Stimulated activated CD4-positive, alpha-beta T cell treated with anti-CD3 and anti-CD28 coated beads, TNF-alpha, amount 100 ng/mL, for 4 hours (primary cell): ENCODE data around the gene PRDM16.
"Not testable (repeated sequence)": the region's sequence is repeated elsewhere in the genome, so short reads cannot be mapped to it uniquely, and the experiment has no call there.

Experiments
- DNase-seq, 3 experiments: peaks; one replicate each; pipeline ENCODE4 v3.0.0-alpha.2; 2020; ENCODE audit warnings: low read depth in 3 of 3

The PRDM16 gene

DNA sequence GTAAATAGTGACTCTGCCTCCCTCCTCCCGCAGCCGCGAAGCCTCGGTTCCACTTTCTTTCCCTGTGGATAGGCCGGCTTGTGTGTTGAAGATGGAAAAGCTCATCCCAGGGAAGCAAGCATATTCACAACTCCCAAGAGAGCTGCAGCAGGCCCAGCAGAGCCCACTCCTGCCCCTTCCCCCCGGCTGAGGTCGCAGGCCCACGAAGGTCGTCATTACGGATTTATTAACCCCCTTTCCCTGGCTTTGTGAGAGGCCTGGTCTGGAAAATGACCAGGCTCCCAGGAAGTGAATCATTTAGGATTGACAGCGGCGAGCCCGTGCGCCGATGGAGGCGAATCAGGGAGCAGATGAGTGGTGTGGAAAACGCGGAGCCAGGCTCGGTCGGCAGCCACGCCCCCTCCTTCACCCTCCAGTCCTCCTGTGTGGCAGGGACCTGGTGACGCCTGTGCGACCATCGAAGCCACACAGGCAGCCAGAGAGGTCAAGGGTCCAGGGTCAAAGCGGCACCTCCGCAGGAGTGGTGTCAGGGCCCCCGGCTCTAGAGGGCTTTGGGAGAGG is 93.4 kb downstream of the PRDM16 start:
- DNase-seq = no peak

DNA sequence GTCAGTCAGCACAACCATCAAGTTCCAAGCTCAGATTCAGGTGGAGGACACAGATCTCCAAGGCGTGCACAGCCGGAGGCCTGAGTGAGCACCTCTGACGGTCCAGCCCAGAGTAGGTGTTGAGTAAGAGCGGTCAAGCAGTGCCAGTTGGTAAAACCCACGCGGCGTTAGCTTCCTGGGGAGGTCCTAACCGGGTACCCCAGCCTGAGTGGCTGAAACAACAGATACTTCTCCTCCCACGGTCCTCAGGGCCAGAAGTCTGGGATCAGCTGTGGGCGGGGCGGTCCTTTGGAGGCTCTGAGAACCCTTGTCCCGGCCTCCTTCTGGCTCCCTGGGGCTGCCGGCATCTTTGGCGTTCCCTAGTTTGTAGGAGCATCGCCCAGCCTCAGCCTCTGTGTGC is 94.4 kb downstream of the PRDM16 start:
- no peak for DNase-seq

DNA sequence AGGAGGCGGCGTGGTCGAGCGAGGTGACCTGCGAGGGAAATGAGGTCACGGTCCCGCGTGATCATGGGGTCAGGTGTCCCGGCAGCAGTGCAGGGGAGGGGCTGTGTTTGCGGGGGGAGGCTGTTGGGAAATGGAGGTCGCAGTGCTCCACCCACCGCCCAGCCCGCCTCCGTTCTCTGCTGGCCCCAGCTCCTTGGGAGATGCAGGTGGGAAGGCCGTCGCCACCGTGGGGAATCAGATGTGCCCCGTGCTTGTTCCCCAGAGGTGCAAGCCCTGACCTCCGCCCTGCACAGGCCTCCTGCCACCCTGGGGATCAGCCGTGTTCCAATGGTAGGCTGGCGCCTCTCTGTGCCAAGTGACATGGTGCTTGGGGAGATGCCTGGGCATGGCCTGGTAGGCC is 95.7 kb downstream of the PRDM16 start:
- DNase-seq = no peak

GRCh38 chr1:3165189-3165588 is 96.2 kb downstream of the PRDM16 start:
- not testable (repeated sequence) for DNase-seq

- DNase-seq = no peak
Observed at GRCh38 chr1:3166206-3166918, 97.4 kb downstream of the PRDM16 start.

DNA sequence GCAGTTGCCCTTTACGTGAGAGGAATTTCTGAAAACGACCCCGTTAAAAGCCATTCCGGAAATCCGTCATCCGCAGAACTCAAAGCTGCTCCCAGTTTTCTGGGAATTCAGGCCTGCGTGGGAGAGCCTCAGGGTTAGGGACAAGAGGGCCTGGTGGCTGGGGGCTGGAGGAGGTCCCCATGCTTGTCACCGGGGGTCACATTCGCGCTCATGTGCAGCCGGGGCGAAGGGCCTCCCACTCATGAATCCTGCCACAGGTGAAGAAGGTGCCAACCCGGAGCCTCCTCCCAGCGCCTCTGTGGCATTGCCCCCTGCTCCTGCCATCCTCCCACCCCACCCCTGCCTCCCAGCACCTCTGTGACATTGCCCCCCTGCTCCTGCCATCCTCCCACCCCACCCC is 98.3 kb downstream of the PRDM16 start:
- no peak for DNase-seq

GRCh38 chr1:3168678-3169077 is 99.7 kb downstream of the PRDM16 start:
- no peak for DNase-seq

DNA sequence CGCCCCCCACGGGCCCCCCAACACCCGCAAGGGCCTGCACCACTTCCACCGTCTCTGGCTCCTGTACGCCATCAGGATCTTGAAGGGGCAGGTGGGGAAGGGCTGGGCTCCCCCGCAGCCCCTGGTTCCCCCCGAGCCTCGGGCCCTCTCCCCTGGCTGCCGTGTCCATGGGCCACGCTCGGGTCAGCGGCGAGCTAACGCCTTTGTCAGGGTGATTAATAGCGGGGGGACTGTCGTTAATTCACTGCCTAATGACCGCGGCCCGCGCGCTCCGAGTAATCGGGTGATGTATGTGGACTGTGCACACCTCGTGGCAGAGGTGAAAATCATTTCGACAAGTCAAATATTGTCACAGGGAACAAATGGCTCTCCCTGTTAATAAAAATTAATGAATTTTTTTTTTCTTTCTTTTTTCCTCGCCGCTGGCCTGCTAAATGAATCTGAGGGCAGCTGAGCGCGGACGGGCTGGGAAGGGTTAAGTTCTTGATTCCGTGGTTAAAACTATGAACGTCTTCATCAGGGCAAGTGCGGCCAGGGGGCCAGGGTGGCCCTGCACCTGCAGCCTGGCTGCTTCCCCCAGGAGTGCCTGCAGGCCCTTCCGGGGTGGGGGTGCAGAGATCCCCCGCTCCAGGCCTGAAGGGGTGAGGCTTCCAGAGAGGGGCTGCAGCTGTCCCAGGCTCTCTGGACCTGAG is 100.8 kb downstream of the PRDM16 start:
- no peak for DNase-seq

DNA sequence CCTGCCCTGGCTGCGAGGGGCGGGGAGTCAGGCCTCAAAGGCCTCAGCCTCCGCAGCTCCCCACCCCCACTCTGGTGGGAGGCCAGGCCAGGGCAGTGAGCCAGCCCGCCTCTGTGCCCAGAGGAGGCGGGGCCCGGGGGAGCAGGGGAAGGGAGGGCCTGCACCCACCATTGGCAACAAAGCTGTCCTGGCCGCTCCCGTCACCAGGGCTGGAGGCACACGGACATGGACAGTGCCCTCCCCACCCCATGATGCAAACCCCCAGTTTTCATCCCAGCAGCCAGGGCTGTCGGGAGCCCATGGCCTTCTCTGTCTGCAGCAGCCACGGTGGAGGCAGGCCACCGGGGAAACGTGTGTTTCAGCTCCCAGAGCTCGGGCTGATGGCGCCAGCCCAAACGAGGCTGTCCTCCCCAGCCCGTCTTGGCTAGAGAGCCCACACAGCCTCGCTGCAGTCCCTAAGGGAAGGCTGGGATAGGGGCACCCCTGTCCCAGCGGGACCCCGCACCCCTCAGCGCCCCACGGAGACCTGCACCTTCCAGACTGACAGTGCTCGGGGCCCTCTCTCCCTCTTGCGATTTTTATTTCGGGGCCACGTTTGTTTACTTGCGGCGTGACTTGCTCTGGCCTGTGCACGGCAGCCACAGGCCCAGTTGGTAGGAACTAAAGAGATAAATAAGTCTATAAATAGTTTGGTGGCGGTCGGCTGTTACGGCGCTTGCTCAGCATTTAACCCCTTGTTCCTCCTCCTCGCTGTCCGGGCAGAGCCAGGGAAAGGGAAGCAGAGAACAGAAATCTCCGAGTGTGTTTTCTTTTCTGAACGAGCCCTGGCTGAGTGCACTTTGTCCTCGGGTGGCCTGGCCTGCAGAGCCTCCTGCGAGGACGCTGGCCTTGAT is 101.8 kb downstream of the PRDM16 start:
- DNase-seq = no peak

- DNase-seq = no peak
Observed at GRCh38 chr1:3171761-3172160, 102.8 kb downstream of the PRDM16 start.

DNA sequence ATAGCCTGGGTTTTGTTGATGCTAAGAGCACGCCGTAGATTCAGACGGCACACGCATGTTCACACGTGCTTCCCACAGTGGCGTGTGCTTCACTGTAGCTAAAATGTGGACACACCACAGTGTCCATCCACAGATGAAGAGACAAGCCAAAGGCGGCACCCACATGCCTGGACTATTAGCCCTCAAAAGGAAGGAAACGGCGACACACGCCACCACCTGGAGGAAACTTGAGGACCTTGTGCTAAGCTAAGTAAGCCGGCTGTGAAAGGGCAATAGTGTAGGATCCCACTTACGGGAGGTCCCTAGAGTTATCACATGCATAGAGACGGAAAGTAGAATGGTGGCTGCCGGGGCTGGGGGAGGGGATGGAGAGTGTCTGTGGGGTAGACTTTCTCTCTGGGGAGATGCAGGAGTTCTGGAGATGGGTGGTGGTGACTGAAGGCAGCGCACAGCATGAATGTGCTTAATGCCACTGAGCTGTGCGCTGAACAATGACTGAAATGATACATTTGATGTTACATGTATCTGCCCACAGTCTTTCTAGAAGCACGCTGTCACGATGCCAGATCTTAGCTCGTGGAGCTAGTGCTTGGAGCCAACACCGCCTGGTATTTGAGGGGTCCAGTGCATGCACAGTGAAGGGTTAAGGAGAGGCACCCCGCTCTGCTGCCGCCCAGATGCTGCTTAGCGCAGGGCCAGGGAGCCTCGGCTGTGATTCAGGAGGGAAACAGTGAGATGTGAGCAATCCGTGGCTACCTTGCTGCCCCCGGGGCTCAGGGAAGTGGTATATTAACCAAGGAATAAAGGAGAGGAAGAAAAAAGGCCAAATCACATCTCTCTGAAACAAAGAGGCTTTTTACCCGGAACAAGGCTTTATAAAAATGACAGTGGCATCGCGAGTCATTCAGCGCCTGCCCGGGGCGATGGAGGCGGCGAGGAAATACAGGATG is 103.7 kb downstream of the PRDM16 start:
- no peak for DNase-seq

DNA sequence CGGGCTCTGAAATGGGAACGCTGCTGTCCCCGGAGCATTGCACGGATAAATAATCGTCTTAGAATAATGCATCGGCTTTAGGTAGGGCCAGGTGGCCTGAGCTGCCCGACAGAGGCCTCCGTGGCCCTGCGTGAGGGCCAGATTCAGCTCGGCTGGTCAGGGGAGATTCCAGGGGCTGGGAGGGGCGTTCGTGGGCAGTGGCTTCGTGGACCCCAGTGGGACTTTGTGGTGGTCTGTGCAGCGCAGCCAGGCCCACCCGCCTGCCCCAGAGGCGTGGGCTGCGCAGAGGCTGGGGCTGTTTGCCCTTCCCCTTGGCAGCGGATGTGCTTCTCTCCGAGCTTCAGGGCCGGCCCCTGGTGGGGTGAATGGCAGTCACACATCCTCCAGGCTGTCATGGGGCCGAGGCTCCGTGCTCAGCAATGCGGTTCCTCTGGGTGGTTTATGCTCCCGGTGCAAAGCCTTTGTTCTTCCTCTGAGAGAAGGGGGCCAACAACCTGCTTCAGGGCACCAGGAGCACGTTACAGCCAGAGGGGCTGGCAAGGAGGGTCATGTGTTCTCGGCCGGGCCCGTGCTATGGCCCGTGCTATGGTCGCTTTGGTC is 104.5 kb downstream of the PRDM16 start:
- no peak for DNase-seq

DNA sequence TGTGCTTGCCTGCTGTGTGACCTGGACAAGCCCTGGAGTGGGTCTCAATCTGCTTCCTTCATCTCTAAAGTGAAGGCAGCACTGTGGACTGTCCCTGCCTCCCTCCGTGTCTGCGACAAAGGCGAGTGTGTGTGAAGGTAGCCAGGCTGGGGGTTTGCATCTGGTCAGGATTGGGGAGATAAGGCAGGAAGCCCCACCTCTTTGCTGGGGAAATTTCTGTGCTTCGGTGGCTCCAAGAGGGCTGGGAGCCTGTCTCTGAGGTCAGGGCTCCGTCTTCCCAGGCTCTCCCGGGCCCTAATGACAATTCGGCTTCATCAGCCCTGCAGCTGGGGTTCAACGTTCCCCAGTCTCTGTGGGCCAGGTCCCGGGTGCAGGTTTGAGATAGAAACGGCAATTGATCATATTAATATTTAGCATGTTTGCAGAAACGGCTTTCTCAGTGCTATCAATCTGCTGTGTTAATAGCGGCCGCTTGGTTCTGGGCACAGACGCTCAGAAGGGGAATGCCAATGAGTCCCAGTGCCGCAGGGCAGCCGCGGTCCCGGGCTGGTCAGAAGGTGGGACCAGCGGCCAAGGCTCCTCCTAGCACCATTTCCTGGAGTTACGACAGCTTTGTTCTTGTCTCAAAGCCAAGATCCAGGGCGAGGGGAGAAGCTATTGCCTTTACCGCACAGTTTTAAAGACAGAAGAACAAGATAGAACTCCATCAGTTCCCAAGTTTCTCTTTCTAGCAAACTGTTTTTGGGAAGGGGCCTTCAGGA is 105.7 kb downstream of the PRDM16 start:
- DNase-seq = no peak

GRCh38 chr1:3175486-3175885 is 106.5 kb downstream of the PRDM16 start:
- no peak for DNase-seq

DNA sequence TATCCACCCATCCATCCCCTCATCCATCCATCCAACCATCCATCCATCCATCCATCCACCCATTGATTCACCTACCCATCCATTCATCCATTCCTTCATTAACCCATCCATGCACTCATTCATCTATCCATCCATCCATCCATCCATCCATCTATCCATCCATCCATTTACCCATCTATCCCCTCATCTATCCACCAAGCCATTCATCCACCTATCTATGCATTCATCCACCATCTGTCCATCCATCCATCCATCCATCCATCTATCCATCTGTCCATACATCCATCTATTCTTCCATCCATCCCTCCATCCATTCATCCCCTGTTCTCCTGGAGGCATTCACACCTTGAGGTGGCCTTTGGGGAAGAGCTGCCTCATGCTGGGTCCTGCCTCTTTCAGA is 107.0 kb downstream of the PRDM16 start:
- no peak for DNase-seq

- no peak for DNase-seq
Observed at GRCh38 chr1:3176820-3177219, 107.8 kb downstream of the PRDM16 start.

- no peak for DNase-seq
Observed at GRCh38 chr1:3178279-3178678, 109.3 kb downstream of the PRDM16 start.

- DNase-seq = no peak
Observed at GRCh38 chr1:3179471-3179870, 110.5 kb downstream of the PRDM16 start.

- DNase-seq = no peak
Observed at GRCh38 chr1:3180915-3181314, 111.9 kb downstream of the PRDM16 start.

DNA sequence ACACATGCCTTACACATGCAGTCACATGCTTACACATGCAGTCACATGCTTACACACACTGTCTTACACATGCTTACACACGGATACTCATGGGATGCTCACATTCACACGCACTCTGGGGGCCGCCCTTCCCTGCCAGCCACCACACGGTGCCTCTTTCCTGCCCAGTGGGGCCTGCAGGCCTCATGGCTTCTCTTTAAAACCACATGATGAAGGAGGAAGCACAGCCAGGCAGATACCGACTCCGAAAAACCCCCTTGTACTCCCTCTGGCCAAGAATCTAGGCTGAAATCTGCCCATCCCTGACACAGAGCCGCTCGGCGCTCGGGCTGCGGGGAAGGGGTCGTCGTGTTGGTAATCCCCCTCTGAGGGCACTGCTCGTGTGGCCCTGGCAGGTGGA is 113.0 kb downstream of the PRDM16 start:
- DNase-seq = no peak
